Measurements from ENCODE around the gene DDR2.

- TF ChIP-seq, protein P1, sequence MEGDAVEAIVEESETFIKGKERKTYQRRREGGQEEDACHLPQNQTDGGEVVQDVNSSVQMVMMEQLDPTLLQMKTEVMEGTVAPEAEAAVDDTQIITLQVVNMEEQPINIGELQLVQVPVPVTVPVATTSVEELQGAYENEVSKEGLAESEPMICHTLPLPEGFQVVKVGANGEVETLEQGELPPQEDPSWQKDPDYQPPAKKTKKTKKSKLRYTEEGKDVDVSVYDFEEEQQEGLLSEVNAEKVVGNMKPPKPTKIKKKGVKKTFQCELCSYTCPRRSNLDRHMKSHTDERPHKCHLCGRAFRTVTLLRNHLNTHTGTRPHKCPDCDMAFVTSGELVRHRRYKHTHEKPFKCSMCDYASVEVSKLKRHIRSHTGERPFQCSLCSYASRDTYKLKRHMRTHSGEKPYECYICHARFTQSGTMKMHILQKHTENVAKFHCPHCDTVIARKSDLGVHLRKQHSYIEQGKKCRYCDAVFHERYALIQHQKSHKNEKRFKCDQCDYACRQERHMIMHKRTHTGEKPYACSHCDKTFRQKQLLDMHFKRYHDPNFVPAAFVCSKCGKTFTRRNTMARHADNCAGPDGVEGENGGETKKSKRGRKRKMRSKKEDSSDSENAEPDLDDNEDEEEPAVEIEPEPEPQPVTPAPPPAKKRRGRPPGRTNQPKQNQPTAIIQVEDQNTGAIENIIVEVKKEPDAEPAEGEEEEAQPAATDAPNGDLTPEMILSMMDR (IDR thresholded peaks at IDR 0.05) = no peak
- TF ChIP-seq POLR2A (IDR thresholded peaks at IDR 0.05) (no peak), POLR2AphosphoS5 (IDR thresholded peaks at IDR 0.05) (no peak), EP300 (IDR thresholded peaks at IDR 0.05) (no peak)
Measured at GRCh38 chr1:162724583-162725120, 92.4 kb downstream of the DDR2 start.
